Neural progenitor cell (in vitro differentiated cells): Measurements from ENCODE around the gene ZFPM1. TPM values are rescaled to one million over a fixed set of nuclear protein-coding genes. Genes with fewer than 3 reads are reported as not detected.

Source experiments
- DNase-seq: peaks from one replicate; pipeline ENCODE4 v3.0.0-alpha.2; 2016; ENCODE audit warnings: low spot score
- H2AFZ ChIP-seq: fragments of 200-600 bp; sonication (generic); replicated peaks from 2 replicates; pipeline ENCODE4 v1.6.1; 2016; ENCODE audit warnings: antibody characterized with exemption
- H3F3A ChIP-seq: fragments of 200-600 bp; sonication (generic); 2 replicates; pipeline ENCODE4 v1.6.1; 2016; ENCODE audit warnings: antibody characterized with exemption, low read depth
- H3K27ac ChIP-seq: fragments of 200-600 bp; sonication (generic); 2 replicates; pipeline ENCODE4 v1.5.1; 2016; ENCODE audit warnings: mild to moderate bottlenecking
- H3K27me3 ChIP-seq: fragments of 200-600 bp; sonication (generic); 2 replicates; pipeline ENCODE4 v1.6.1; 2016; ENCODE audit warnings: mild to moderate bottlenecking, moderate library complexity
- H3K36me3 ChIP-seq: fragments of 200-600 bp; sonication (generic); 2 replicates; pipeline ENCODE4 v1.5.1; 2016
- H3K4me1 ChIP-seq: fragments of 200-600 bp; sonication (generic); 2 replicates; pipeline ENCODE4 v1.6.1; 2016; ENCODE audit warnings: mixed run types
- H3K4me2 ChIP-seq: fragments of 200-600 bp; sonication (generic); 2 replicates; pipeline ENCODE4 v1.6.1; 2016
- H3K4me3 ChIP-seq: fragments of 200-600 bp; sonication (generic); 2 replicates; pipeline ENCODE4 v1.5.1; 2016
- H3K79me2 ChIP-seq: fragments of 200-600 bp; sonication (generic); 2 replicates; pipeline ENCODE4 v1.6.1; 2016; ENCODE audit warnings: low read depth
- H3K9ac ChIP-seq: fragments of 200-600 bp; sonication (generic); 2 replicates; pipeline ENCODE4 v1.6.1; 2016
- H3K9me3 ChIP-seq: fragments of 200-600 bp; sonication (generic); 2 replicates; pipeline ENCODE4 v1.5.1; 2016; ENCODE audit warnings: low read depth
- H4K20me1 ChIP-seq: fragments of 200-600 bp; sonication (generic); 2 replicates; pipeline ENCODE4 v1.6.1; 2016; ENCODE audit warnings: low read depth
- H3K27ac Mint-ChIP-seq: 3 replicates; pipeline ENCODE4 v1.8.0; 2021; ENCODE audit warnings: mixed read lengths
- H3K27me3 Mint-ChIP-seq: 2 replicates; pipeline ENCODE4 v1.8.0; 2022; ENCODE audit warnings: low read depth, mild to moderate bottlenecking, inconsistent platforms, moderate library complexity, mixed read lengths; ENCODE audit not compliant: insufficient read depth
- H3K36me3 Mint-ChIP-seq: 3 replicates; pipeline ENCODE4 v1.8.0; 2021; ENCODE audit warnings: mixed read lengths
- H3K4me1 Mint-ChIP-seq: 3 replicates; pipeline ENCODE4 v1.8.0; 2021; ENCODE audit warnings: mixed read lengths
- H3K4me3 Mint-ChIP-seq: 3 replicates; pipeline ENCODE4 v1.8.0; 2021; ENCODE audit warnings: mild to moderate bottlenecking, moderate library complexity, mixed read lengths
- H3K9me3 Mint-ChIP-seq: 3 replicates; pipeline ENCODE4 v1.8.0; 2020; ENCODE audit warnings: mixed read lengths
- CTCF ChIP-seq: fragments of 200-600 bp; sonication (generic); IDR thresholded peaks from 2 replicates; pipeline ENCODE4 v1.5.1; 2017; ENCODE audit warnings: antibody characterized with exemption, mild to moderate bottlenecking
- EZH2phosphoT487 ChIP-seq: fragments of 200-600 bp; sonication (generic); IDR thresholded peaks from 2 replicates; pipeline ENCODE4 v1.6.1; 2017; ENCODE audit warnings: antibody characterized with exemption
- total RNA-seq: library from RNA; depleted of rRNA; stranded (reverse); fragments of >200 nt; gene quantifications from 2 replicates; pipeline ENCODE4 v1.2.3, GENCODE V29; 2015; ENCODE audit warnings: low replicate concordance

Gene ZFPM1
- total RNA-seq, 1 donor from 2014 or later = 0.36 TPM

GRCh38 chr16:88442727-88443576, 10.1 kb upstream of the ZFPM1 start:
- peak; percentile 86 for DNase-seq
- no peak overlapping the region for H3K27ac ChIP-seq
- no peak overlapping the region for H3K27ac Mint-ChIP-seq
- H3K36me3 ChIP-seq = no peaks in the 10 kb centered on the region
- TF ChIP-seq EZH2phosphoT487 (no peak), CTCF (peak; percentile 91)
- H3K9me3 ChIP-seq = no peaks in the 10 kb centered on the region
- H3K4me3 Mint-ChIP-seq = no peak overlapping the region
- no peak overlapping the region for H3K9ac ChIP-seq
- no peak overlapping the region for H3K4me3 ChIP-seq
- no peaks in the 10 kb centered on the region for H4K20me1 ChIP-seq
- no peaks in the 10 kb centered on the region for H3K79me2 ChIP-seq
- no peaks in the 10 kb centered on the region for H3F3A ChIP-seq
- H3K36me3 Mint-ChIP-seq = no peaks in the 10 kb centered on the region
- peaks cover 9% of the 10 kb centered on the region for H3K27me3 Mint-ChIP-seq
- H3K4me1 ChIP-seq = peaks cover 4% of the 10 kb centered on the region
- no peak overlapping the region for H3K4me2 ChIP-seq
- H2AFZ ChIP-seq = no peak overlapping the region
- H3K27me3 ChIP-seq = peaks cover 3% of the 10 kb centered on the region
- no peaks in the 10 kb centered on the region for H3K9me3 Mint-ChIP-seq
- H3K4me1 Mint-ChIP-seq = peaks cover 4% of the 10 kb centered on the region

GRCh38 chr16:88444826-88445582, 8.1 kb upstream of the ZFPM1 start:
- Histone ChIP-seq H3K79me2 (no peaks in the 10 kb centered on the region), H3K4me1 (peaks cover 4% of the 10 kb centered on the region), H2AFZ (no peak overlapping the region), H3K4me2 (no peak overlapping the region), H3K36me3 (no peaks in the 10 kb centered on the region), H3F3A (no peaks in the 10 kb centered on the region), H3K9ac (no peak overlapping the region), H3K4me3 (no peak overlapping the region), H3K27me3 (peaks cover 10% of the 10 kb centered on the region), H3K9me3 (no peaks in the 10 kb centered on the region), H3K27ac (no peak overlapping the region), H4K20me1 (no peaks in the 10 kb centered on the region)
- H3K27ac Mint-ChIP-seq = no peak overlapping the region
- no peaks in the 10 kb centered on the region for H3K36me3 Mint-ChIP-seq
- peaks cover 4% of the 10 kb centered on the region for H3K4me1 Mint-ChIP-seq
- DNase-seq = no peak
- no peak overlapping the region for H3K4me3 Mint-ChIP-seq
- peaks cover 9% of the 10 kb centered on the region for H3K27me3 Mint-ChIP-seq
- no peak for TF ChIP-seq EZH2phosphoT487
- TF ChIP-seq CTCF = no peak
- H3K9me3 Mint-ChIP-seq = no peaks in the 10 kb centered on the region

- Histone ChIP-seq H3K27ac (no peak overlapping the region), H3K36me3 (no peaks in the 10 kb centered on the region), H3K9ac (no peak overlapping the region), H3K4me3 (no peak overlapping the region), H3K79me2 (no peaks in the 10 kb centered on the region), H3K9me3 (no peaks in the 10 kb centered on the region), H3F3A (no peaks in the 10 kb centered on the region), H4K20me1 (no peaks in the 10 kb centered on the region), H3K4me1 (peaks cover 4% of the 10 kb centered on the region), H3K27me3 (peaks cover 15% of the 10 kb centered on the region), H3K4me2 (no peak overlapping the region), H2AFZ (no peak overlapping the region)
- Mint-ChIP-seq H3K4me3 (no peak overlapping the region), H3K27me3 (peaks cover 7% of the 10 kb centered on the region), H3K36me3 (no peaks in the 10 kb centered on the region), H3K4me1 (peaks cover 4% of the 10 kb centered on the region), H3K27ac (no peak overlapping the region), H3K9me3 (no peaks in the 10 kb centered on the region)
- DNase-seq = no peak
- TF ChIP-seq CTCF = no peak
- TF ChIP-seq EZH2phosphoT487 = no peak
These were observed 7.5 kb upstream of the ZFPM1 start for GRCh38 chr16:88445583-88445960.
